Panc1 (cell line): ENCODE results near the gene LRRC41. TPM values are rescaled to one million over a fixed set of nuclear protein-coding genes. Genes with fewer than 3 reads are reported as not detected.
A peak's percentile ranks its signal among the peaks of the same experiment; 100 is the strongest.
"Not testable (repeated sequence)": the region's sequence is repeated elsewhere in the genome, so short reads cannot be mapped to it uniquely, and the experiment has no call there.

Experiments
- ATAC-seq: fragments of 200-7000 bp; cut with Tn5 transposase; 2 replicates; pipeline ENCODE4 v1.9.1; 2020; ENCODE audit warnings: mild to moderate bottlenecking, moderate library complexity
- BruUV-seq: library from RNA; stranded (reverse); fragments of 400-500 nt; replicated peaks from 2 replicates; lab custom pipeline; 2021; lab: Mats Ljungman, UMichigan
- CTCF ChIA-PET: fragments of 300-600 bp; sonication (Branson Sonifier 250); formaldehyde crosslinking; loops from one replicate; lab custom pipeline; 2022; ENCODE audit warnings: antibody characterized with exemption; lab: Charles Lee
- POLR2A ChIA-PET: fragments of 300-600 bp; sonication (Branson Sonifier 250); formaldehyde crosslinking; loops from one replicate; lab custom pipeline; 2022; ENCODE audit warnings: antibody characterized with exemption; lab: Charles Lee
- DNase-seq: peaks from one replicate; pipeline ENCODE4 v3.0.0-alpha.2; 2010; ENCODE audit warnings: low read depth, low spot score
- H3K27ac ChIP-seq: 2 replicates; pipeline ENCODE4 v1.5.1; 2011; ENCODE audit warnings: mild to moderate bottlenecking, low read length, inconsistent platforms
- H3K27me3 ChIP-seq: fragments of 200-500 bp; sonication (Bioruptor generic); 2 replicates; pipeline ENCODE4 v1.6.0; 2014; ENCODE audit warnings: low read length, inconsistent platforms; ENCODE audit not compliant: control insufficient read depth, insufficient read depth
- H3K36me3 ChIP-seq: fragments of 200-500 bp; sonication (Bioruptor generic); 2 replicates; pipeline ENCODE4 v1.5.1; 2014; ENCODE audit warnings: inconsistent platforms, mild to moderate bottlenecking, low read length, moderate library complexity; ENCODE audit not compliant: control insufficient read depth, insufficient read depth
- H3K4me1 ChIP-seq: 2 replicates; pipeline ENCODE4 v1.5.1; 2011; ENCODE audit warnings: inconsistent platforms, mild to moderate bottlenecking, low read length, moderate library complexity; ENCODE audit not compliant: control insufficient read depth, insufficient read depth
- H3K4me3 ChIP-seq, 2 experiments: 2 replicates each; pipeline ENCODE4 v1.5.1; 2011 to 2012; ENCODE audit warnings: low read depth in 2 of 2, low read length in 2 of 2, mild to moderate bottlenecking in 2 of 2, inconsistent platforms in 1 of 2, moderate library complexity in 1 of 2
- H3K9me3 ChIP-seq: fragments of 200-500 bp; sonication (Bioruptor generic); 2 replicates; pipeline ENCODE4 v1.5.1; 2014; ENCODE audit warnings: low read depth, mild to moderate bottlenecking, inconsistent platforms, low read length, moderate library complexity; ENCODE audit not compliant: control insufficient read depth, insufficient read depth
- POLR2AphosphoS5 ChIP-seq: IDR thresholded peaks from 2 replicates; pipeline ENCODE4 v1.6.1; 2012; ENCODE audit warnings: mild to moderate bottlenecking, low read depth, low read length, moderate library complexity
- REST ChIP-seq, 2 experiments: IDR thresholded peaks; 2 replicates each; pipeline ENCODE4 v1.6.1; 2011 to 2012; ENCODE audit warnings: low read depth in 2 of 2, control low read depth in 1 of 2, low read length in 1 of 2, mild to moderate bottlenecking in 1 of 2, moderate library complexity in 1 of 2; ENCODE audit not compliant: insufficient read depth in 1 of 2
- SIN3A ChIP-seq: IDR thresholded peaks from 2 replicates; pipeline ENCODE4 v1.6.1; 2012; ENCODE audit warnings: low read depth, mild to moderate bottlenecking, low read length, moderate library complexity, borderline replicate concordance; ENCODE audit not compliant: insufficient read depth
- TCF7L2 ChIP-seq: IDR thresholded peaks from 2 replicates; pipeline ENCODE4 v1.6.1; 2011; ENCODE audit warnings: mild to moderate bottlenecking, low read depth, low read length, inconsistent platforms
- in situ Hi-C: cut with HindIII; loops from 2 replicates; pipeline ENCODE4 v1.10.0; 2016; ENCODE audit warnings: low sequenced_read_pairs, low pct_unique_long_range_greater_than_20kb
- intact Hi-C: fragments of 100-400 bp; cut with micrococcal nuclease; formaldehyde crosslinking; loops from one replicate; pipeline ENCODE4 v1.10.0; 2022; ENCODE audit not compliant: unreplicated experiment
- total RNA-seq: library from RNA; stranded (reverse); gene quantifications from one replicate; pipeline ENCODE4 v1.2.1, GENCODE V29; 2021; ENCODE audit not compliant: unreplicated experiment
- TF ChIP-seq, protein P1 (sequence below): fragments of 450-650 bp; IDR thresholded peaks from 2 replicates; pipeline ENCODE4 v1.5.1; 2017; ENCODE audit warnings: mild to moderate bottlenecking

LRRC41 gene
- total RNA-seq, 1 experiment from 2014 or later = 55.3 TPM

DNA sequence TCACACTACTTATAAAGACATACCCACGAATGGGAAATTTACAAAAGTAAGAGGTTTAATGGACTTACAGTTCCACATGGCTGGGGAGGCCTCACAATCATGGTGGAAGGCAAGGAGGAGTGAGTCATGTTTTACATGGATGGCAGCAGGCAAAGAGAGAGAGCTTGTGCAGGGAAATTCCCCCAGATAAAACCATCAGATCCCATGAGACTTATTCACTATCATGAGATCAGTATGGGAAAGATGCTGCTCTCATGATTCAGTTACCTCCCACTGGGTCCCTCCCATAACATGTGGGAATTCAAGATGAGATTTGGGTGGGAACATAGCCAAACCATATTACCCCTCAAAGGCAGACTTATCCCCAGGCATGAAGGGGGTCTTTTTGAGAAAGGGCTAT lies 64.6 kb downstream of the LRRC41 start:
- in situ Hi-C loops, H3K9me3 ChIP-seq, H3K4me3 ChIP-seq, H3K27ac ChIP-seq, H3K4me1 ChIP-seq, H3K36me3 ChIP-seq, POLR2A ChIA-PET, DNase-seq, H3K27me3 ChIP-seq, BruUV-seq, intact Hi-C loops: not testable (repeated sequence)
- ATAC-seq = peak; percentile 80
- CTCF ChIA-PET = interaction anchor here (1.4 kb wide), 1 partner anchor 15 kb away, joined by 10 read pairs; no protein-coding TSS in a partner anchor

DNA sequence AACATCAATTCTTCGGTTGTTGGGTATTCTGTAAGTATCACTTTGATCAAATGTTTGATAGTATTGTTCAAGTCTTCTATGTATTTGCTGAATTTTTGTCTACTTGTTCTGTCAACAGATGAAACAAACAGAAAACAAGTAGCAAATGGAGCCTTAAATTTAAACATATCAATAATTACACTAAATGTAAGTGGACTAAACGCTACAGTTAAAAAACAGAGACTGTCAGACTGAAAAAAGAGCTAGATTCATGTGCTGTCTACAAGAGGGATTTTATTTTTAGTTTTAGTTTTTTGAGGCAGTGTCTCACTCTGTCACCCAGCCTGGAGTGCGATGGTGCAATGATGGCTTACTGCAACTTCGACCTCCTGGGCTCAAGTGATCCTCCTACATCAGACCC lies 66.5 kb downstream of the LRRC41 start:
- no TSS peak for BruUV-seq
- in situ Hi-C loops (no loop called here), intact Hi-C loops (no loop called here)
- Histone ChIP-seq H3K27me3 (no peaks in the 10 kb centered on the region), H3K9me3 (no peaks in the 10 kb centered on the region), H3K27ac (no peak overlapping the region), H3K36me3 (no peaks in the 10 kb centered on the region), H3K4me3 (no peak overlapping the region), H3K4me1 (no peaks in the 10 kb centered on the region)
- TF ChIP-seq REST (IDR thresholded peaks at IDR 0.05; ENCODE audit: insufficient read depth in 1 of 2, low read depth in 2 of 2, low read length in 1 of 2) = no peak
- TF ChIP-seq SIN3A = no peak
- TF ChIP-seq TCF7L2 = no peak
- no peak for TF ChIP-seq POLR2AphosphoS5
- TF ChIP-seq, protein P1, sequence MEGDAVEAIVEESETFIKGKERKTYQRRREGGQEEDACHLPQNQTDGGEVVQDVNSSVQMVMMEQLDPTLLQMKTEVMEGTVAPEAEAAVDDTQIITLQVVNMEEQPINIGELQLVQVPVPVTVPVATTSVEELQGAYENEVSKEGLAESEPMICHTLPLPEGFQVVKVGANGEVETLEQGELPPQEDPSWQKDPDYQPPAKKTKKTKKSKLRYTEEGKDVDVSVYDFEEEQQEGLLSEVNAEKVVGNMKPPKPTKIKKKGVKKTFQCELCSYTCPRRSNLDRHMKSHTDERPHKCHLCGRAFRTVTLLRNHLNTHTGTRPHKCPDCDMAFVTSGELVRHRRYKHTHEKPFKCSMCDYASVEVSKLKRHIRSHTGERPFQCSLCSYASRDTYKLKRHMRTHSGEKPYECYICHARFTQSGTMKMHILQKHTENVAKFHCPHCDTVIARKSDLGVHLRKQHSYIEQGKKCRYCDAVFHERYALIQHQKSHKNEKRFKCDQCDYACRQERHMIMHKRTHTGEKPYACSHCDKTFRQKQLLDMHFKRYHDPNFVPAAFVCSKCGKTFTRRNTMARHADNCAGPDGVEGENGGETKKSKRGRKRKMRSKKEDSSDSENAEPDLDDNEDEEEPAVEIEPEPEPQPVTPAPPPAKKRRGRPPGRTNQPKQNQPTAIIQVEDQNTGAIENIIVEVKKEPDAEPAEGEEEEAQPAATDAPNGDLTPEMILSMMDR = no peak
- DNase-seq (no peak), ATAC-seq (no peak)
- CTCF ChIA-PET = no interaction called here
- POLR2A ChIA-PET = no interaction called here

DNA sequence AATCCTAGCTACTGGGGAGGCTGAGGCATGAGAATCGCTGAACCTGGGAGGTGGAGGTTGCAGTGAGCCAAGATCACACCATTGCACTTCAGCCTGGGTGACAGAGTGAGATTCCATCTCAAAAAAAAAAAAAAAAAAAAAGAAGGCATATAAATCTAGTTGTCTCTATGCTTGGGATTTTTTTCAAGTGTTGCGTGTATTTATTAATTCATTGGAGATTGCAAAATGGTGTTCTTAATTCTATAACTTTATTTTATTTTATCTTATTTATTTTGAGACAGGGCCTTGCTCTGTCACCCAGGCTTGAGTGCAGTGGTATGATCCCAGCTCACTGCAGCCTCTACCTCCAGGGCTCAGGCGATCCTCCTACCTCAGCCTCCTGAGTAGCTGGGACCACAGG lies 72.2 kb downstream of the LRRC41 start:
- H3K27me3 ChIP-seq, H3K27ac ChIP-seq, H3K4me3 ChIP-seq, BruUV-seq, in situ Hi-C loops, CTCF ChIA-PET, intact Hi-C loops, H3K9me3 ChIP-seq, DNase-seq, ATAC-seq, H3K36me3 ChIP-seq, H3K4me1 ChIP-seq: not testable (repeated sequence)
- POLR2A ChIA-PET = interaction anchor here (0.6 kb wide), 1 partner anchor 10 kb away, joined by 4 read pairs; no protein-coding TSS in a partner anchor

Other genes starting within 250 kb of the LRRC41 start
- 36.3 TPM for gene PIK3R3, start 171.0 kb downstream of the LRRC41 start, total RNA-seq
- gene TSPAN1, start 128.5 kb downstream of the LRRC41 start, total RNA-seq = 26.1 TPM
- not detected for gene P3R3URF, start 127.1 kb downstream of the LRRC41 start, total RNA-seq
- gene POMGNT1, start 105.2 kb downstream of the LRRC41 start, total RNA-seq = 178 TPM
- 3.5 TPM for gene LURAP1, start 100.3 kb downstream of the LRRC41 start, total RNA-seq
- 29.4 TPM for gene RAD54L, start 55.9 kb downstream of the LRRC41 start, total RNA-seq
- gene UQCRH, start 82 bp upstream of the LRRC41 start, total RNA-seq = 498 TPM
- gene NSUN4, start 37.2 kb upstream of the LRRC41 start, total RNA-seq = 23.6 TPM
- 25.9 TPM for gene FAAH, start 90.7 kb upstream of the LRRC41 start, total RNA-seq
- gene DMBX1, start 186.2 kb upstream of the LRRC41 start, total RNA-seq = 0.05 TPM
- gene KNCN, start 248.0 kb upstream of the LRRC41 start, total RNA-seq = not detected